SH-SY5Y (cell line): ENCODE data around the gene MLF2.

Experiments
- GATA2 ChIP-seq: IDR thresholded peaks from 2 replicates; pipeline ENCODE4 v1.6.1; 2011; ENCODE audit warnings: mild to moderate bottlenecking, low read depth, low read length
- GATA3 ChIP-seq: IDR thresholded peaks from 2 replicates; pipeline ENCODE4 v1.6.1; 2011; ENCODE audit warnings: low read depth, mild to moderate bottlenecking, low read length, moderate library complexity

DNA sequence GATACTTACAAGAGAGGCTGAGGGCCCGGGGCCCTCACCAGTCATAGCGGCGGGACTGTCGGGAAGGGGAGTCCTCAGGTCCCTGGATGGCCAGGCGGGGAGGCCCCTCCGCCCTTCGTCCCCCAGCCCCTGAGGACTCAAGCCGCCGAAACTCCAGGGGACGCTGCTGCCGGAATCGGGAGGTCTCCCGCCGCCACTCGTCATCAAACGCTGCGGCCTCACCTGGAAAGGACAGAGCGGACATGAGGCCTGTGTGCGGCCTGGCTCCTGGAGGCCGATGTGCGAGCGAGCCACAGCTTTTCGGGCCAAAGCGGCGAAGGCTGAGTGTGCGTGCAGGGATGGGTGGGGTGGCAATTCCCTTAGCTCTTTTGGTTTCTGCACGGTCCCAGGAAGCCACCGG lies 4.2 kb downstream of the MLF2 start:
- TF ChIP-seq GATA2 = no peak
- TF ChIP-seq GATA3 = no peak
